ENCODE measurements around the gene ACSL1. TPM values are rescaled to one million over a fixed set of nuclear protein-coding genes. Genes with fewer than 3 reads are reported as not detected.

Gene ACSL1
- total RNA-seq, 1 experiment from 2014 or later = 3.5 TPM

DNA sequence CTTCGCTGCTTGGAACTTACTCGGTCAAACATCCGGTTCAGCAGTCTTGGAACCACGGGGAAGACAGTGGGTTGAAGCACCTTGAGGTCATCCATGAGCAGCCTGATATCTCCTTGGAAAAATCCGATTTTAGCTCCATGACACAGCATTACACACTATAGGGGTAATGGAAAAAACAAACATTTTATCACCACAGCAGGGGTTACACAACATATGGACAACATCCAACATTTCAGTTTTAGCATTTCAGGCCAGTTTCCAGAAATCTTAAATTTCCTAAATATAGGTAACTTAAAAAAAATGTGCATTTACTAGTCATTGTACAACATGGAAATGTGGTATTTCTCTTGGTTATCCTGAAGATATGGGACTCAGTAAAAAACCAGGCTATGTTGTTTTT is 57.5 kb downstream of the ACSL1 start:
- Histone ChIP-seq H3K79me2 (ENCODE audit: insufficient read depth, low read length) (no peaks in the 10 kb centered on the region), H4K5ac (ENCODE audit: insufficient read length, low read depth, low read length) (no peak overlapping the region), H4K8ac (replicated peaks; ENCODE audit: insufficient read length, low read depth, low read length) (no peak overlapping the region), H2AFZ (ENCODE audit: low read length) (no peak overlapping the region), H2AK5ac (ENCODE audit: insufficient read length, low read length) (no peak overlapping the region), H3K56ac (ENCODE audit: insufficient read length, low read depth, low read length) (no peak overlapping the region), H2BK15ac (ENCODE audit: low read depth, low read length) (no peak overlapping the region), H3K4me1 (ENCODE audit: insufficient read depth, low read length) (no peaks in the 10 kb centered on the region), H3T11ph (ENCODE audit: low read length) (no peak overlapping the region), H2BK120ac (ENCODE audit: low read depth, low read length, poor library complexity, severe bottlenecking) (no peak overlapping the region), H3K23me2 (ENCODE audit: insufficient read length, low read depth, low read length, poor library complexity, severe bottlenecking) (no peaks in the 10 kb centered on the region), H4K20me1 (ENCODE audit: control insufficient read depth, insufficient read depth, insufficient read length) (no peaks in the 10 kb centered on the region), H3K9me3 (ENCODE audit: control insufficient read depth, low read depth, low read length) (no peaks in the 10 kb centered on the region), H3K4ac (ENCODE audit: low read depth, low read length) (no peak overlapping the region), H2BK20ac (ENCODE audit: low read depth, low read length, poor library complexity, severe bottlenecking) (no peak overlapping the region), H3K79me1 (ENCODE audit: insufficient read depth, low read depth, low read length, poor library complexity, severe bottlenecking) (no peaks in the 10 kb centered on the region), H3K27me3 (ENCODE audit: insufficient read depth, low read length) (no peaks in the 10 kb centered on the region), H3K27ac (ENCODE audit: insufficient read length, low read depth, low read length) (no peak overlapping the region), H2BK12ac (ENCODE audit: insufficient read length, low read depth, low read length) (no peak overlapping the region), H3K23ac (ENCODE audit: insufficient read length, low read depth, low read length) (no peak overlapping the region), H3K18ac (ENCODE audit: insufficient read length, low read depth, low read length) (no peak overlapping the region), H4K91ac (ENCODE audit: insufficient read length, low read depth, low read length) (no peak overlapping the region), H3K4me2 (ENCODE audit: insufficient read depth, insufficient read length, low read length) (no peak overlapping the region), H2BK5ac (ENCODE audit: insufficient read length, low read length) (no peak overlapping the region), H3K14ac (ENCODE audit: insufficient read depth, low read length) (no peak overlapping the region), H3K9ac (ENCODE audit: extremely low read depth, insufficient read length, low read length) (no peak overlapping the region)
- Mint-ChIP-seq H3K36me3 (ENCODE audit: insufficient read depth in 1 of 3, low read depth in 3 of 3) (no peaks in the 10 kb centered on the region), H3K4me3 (no peak overlapping the region), H3K4me1 (no peaks in the 10 kb centered on the region), H3K27me3 (ENCODE audit: low read depth) (no peaks in the 10 kb centered on the region), H3K9me3 (no peaks in the 10 kb centered on the region), H3K27ac (no peak overlapping the region)
- DNase-seq = no peak
- WGBS (ENCODE audit: extremely low coverage, insufficient read length, low lambda C conversion rate) = no CpG with 5 or more reads among the region's 5 CpGs
- TF ChIP-seq, protein P1, sequence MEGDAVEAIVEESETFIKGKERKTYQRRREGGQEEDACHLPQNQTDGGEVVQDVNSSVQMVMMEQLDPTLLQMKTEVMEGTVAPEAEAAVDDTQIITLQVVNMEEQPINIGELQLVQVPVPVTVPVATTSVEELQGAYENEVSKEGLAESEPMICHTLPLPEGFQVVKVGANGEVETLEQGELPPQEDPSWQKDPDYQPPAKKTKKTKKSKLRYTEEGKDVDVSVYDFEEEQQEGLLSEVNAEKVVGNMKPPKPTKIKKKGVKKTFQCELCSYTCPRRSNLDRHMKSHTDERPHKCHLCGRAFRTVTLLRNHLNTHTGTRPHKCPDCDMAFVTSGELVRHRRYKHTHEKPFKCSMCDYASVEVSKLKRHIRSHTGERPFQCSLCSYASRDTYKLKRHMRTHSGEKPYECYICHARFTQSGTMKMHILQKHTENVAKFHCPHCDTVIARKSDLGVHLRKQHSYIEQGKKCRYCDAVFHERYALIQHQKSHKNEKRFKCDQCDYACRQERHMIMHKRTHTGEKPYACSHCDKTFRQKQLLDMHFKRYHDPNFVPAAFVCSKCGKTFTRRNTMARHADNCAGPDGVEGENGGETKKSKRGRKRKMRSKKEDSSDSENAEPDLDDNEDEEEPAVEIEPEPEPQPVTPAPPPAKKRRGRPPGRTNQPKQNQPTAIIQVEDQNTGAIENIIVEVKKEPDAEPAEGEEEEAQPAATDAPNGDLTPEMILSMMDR (conservative IDR thresholded peaks at IDR 0.05) = no peak
